Activated B cell treated with CpG ODN at 0.5 μM for 24 hours (primary cell): ENCODE measurements around the gene SPESP1. TPM values are rescaled to one million over a fixed set of nuclear protein-coding genes. Genes with fewer than 3 reads are reported as not detected.

Experiments
- ATAC-seq: fragments of 200-7000 bp; cut with Tn5 transposase; one replicate; pipeline ENCODE4 v1.10.0; 2021; ENCODE audit warnings: low read depth, mild to moderate bottlenecking, moderate library complexity
- CTCF ChIA-PET: fragments of 350-600 bp; sonication (Branson Sonifier 250); formaldehyde crosslinking; loops from one replicate; lab custom pipeline; 2021; ENCODE audit warnings: antibody characterized with exemption; lab: Charles Lee
- POLR2A ChIA-PET: fragments of 350-600 bp; sonication (Branson Sonifier 250); formaldehyde crosslinking; loops from one replicate; lab custom pipeline; 2021; ENCODE audit warnings: antibody characterized with exemption; lab: Charles Lee
- DNase-seq: peaks from one replicate; pipeline ENCODE4 v3.0.0; 2022
- H3K27ac Mint-ChIP-seq: one replicate; pipeline ENCODE4 v1.8.0; 2020; ENCODE audit warnings: mixed read lengths
- H3K27me3 Mint-ChIP-seq: one replicate; pipeline ENCODE4 v1.8.0; 2021; ENCODE audit warnings: mixed read lengths
- H3K36me3 Mint-ChIP-seq: one replicate; pipeline ENCODE4 v1.8.0; 2021; ENCODE audit warnings: low read depth, mixed read lengths
- H3K4me1 Mint-ChIP-seq: one replicate; pipeline ENCODE4 v1.8.0; 2021; ENCODE audit warnings: mixed read lengths
- H3K4me3 Mint-ChIP-seq: one replicate; pipeline ENCODE4 v1.8.0; 2020; ENCODE audit warnings: mild to moderate bottlenecking, mixed read lengths
- H3K9me3 Mint-ChIP-seq: one replicate; pipeline ENCODE4 v1.8.0; 2020; ENCODE audit warnings: mixed read lengths
- intact Hi-C: fragments of 100-400 bp; cut with micrococcal nuclease; formaldehyde crosslinking; loops from one replicate; pipeline ENCODE4 v1.15.1; 2024
- total RNA-seq: library from RNA; stranded (reverse); gene quantifications from 2 replicates; pipeline ENCODE4 v1.2.3, GENCODE V29; 2022
- TF ChIP-seq, protein P1 (sequence below): fragments of 200-600 bp; IDR thresholded peaks from one replicate; pipeline ENCODE4 v1.8.0; 2022; ENCODE audit warnings: antibody characterized with exemption, mild to moderate bottlenecking

Gene SPESP1
- total RNA-seq, 1 donor from 2014 or later, result 0.78 TPM

DNA sequence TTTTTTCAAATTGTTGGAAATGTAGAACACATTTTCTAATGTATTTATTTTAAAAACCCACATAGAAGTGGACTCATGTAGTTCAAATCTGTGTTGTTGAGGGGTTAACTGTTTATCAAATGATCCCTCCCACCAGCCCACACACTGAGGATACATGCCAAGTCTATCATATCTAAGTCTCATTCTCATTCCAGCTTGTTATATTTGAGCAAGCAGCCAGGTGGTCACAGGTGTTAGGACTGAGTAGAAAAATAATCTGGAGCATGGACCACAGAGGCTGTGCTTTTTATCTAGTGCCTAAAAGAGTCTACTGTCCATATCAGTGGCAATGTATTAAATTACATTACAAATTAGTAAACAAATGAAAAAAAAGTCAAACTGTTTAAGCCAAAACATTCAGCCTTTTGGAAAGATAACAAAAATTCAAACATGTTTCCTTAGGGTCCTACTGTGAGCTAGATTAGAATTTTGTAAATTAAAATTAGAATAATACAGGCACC is 20.7 kb upstream of the SPESP1 start:
- TF ChIP-seq, protein P1, sequence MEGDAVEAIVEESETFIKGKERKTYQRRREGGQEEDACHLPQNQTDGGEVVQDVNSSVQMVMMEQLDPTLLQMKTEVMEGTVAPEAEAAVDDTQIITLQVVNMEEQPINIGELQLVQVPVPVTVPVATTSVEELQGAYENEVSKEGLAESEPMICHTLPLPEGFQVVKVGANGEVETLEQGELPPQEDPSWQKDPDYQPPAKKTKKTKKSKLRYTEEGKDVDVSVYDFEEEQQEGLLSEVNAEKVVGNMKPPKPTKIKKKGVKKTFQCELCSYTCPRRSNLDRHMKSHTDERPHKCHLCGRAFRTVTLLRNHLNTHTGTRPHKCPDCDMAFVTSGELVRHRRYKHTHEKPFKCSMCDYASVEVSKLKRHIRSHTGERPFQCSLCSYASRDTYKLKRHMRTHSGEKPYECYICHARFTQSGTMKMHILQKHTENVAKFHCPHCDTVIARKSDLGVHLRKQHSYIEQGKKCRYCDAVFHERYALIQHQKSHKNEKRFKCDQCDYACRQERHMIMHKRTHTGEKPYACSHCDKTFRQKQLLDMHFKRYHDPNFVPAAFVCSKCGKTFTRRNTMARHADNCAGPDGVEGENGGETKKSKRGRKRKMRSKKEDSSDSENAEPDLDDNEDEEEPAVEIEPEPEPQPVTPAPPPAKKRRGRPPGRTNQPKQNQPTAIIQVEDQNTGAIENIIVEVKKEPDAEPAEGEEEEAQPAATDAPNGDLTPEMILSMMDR, result no peak
- Mint-ChIP-seq H3K27me3 (peaks cover 13% of the 10 kb centered on the region), H3K9me3 (no peaks in the 10 kb centered on the region), H3K4me1 (no peaks in the 10 kb centered on the region), H3K36me3 (no peaks in the 10 kb centered on the region), H3K27ac (no peak overlapping the region), H3K4me3 (no peak overlapping the region)
- no peak for ATAC-seq
- no peak for DNase-seq
- POLR2A ChIA-PET, result no interaction called here
- intact Hi-C loops, result no loop called here
- CTCF ChIA-PET, result no interaction called here

DNA sequence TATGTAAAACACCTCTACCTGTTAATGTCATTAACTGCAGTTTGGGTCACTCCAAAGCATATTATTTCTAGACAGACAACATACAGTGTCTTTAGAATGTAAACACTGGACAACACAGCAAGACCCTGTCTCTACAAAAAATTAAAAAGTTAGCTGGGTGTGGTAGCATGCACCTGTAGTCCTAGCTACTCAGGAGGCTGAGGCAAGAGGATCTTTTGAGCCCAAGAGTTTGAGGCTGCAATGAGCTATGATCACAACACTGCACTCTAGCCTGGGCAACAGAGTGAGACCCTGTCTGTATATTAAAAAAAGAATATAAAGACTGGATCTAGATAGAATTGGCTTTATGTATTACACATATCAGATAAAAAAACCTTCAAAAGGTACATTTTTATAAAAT is 20.0 kb upstream of the SPESP1 start:
- Mint-ChIP-seq H3K27me3 (peaks cover 13% of the 10 kb centered on the region), H3K27ac (no peak overlapping the region), H3K9me3 (peaks cover 2% of the 10 kb centered on the region), H3K36me3 (no peaks in the 10 kb centered on the region), H3K4me1 (no peaks in the 10 kb centered on the region), H3K4me3 (no peak overlapping the region)
- ATAC-seq (no peak), DNase-seq (no peak)
- TF ChIP-seq, protein P1, result no peak
- ChIA-PET CTCF (no interaction called here), POLR2A (no interaction called here)
- intact Hi-C loops, result no loop called here

DNA sequence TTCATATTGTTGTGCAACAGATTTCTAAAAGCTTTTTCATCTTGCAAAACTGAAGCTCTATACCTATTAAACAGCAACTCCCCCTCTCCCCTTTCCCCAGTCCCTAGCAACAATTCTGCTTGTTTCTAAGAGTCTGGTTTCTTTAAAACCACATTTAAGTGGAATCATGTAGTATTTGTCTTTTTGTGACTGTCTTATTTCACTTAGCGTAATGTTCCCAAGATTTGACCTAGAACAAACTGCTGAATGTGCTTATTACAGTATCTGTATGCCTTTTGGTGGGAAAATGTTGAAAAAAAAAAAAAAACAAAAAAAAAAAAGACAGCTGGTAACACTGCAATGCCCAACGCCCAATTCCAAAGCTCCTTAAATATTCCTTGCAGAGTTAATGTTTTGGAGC is 19.5 kb upstream of the SPESP1 start:
- no peak for ATAC-seq
- Mint-ChIP-seq H3K4me1 (no peaks in the 10 kb centered on the region), H3K9me3 (peaks cover 3% of the 10 kb centered on the region), H3K36me3 (no peaks in the 10 kb centered on the region), H3K27me3 (peaks cover 15% of the 10 kb centered on the region), H3K27ac (no peak overlapping the region), H3K4me3 (no peak overlapping the region)
- TF ChIP-seq, protein P1, result no peak
- intact Hi-C loops, result no loop called here
- ChIA-PET CTCF (no interaction called here), POLR2A (no interaction called here)
- no peak for DNase-seq

DNA sequence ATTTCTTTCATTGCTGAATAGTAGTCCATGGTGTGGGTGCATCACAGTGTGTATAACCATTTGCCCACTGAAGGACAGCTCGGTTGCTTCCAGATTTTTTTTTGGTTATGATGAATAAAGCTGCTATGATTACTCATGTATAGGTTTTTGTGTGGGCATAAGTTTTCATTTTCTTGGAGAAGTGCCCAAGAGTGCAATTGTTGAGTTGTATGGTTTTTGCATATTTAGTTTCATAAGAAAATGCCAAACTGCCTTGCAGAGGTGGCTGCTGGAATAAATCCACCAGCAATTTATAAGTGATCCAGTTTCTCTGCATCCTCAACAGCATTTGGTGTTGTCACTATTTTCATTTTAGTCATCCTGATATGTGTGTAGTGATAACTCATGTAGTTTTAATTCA is 8.4 kb upstream of the SPESP1 start:
- Mint-ChIP-seq H3K9me3 (no peaks in the 10 kb centered on the region), H3K27ac (no peak overlapping the region), H3K36me3 (no peaks in the 10 kb centered on the region), H3K27me3 (peaks cover 9% of the 10 kb centered on the region), H3K4me3 (no peak overlapping the region), H3K4me1 (peaks cover 2% of the 10 kb centered on the region)
- TF ChIP-seq, protein P1, result no peak
- ATAC-seq (no peak), DNase-seq (no peak)
- intact Hi-C loops, result no loop called here
- ChIA-PET CTCF (no interaction called here), POLR2A (no interaction called here)

DNA sequence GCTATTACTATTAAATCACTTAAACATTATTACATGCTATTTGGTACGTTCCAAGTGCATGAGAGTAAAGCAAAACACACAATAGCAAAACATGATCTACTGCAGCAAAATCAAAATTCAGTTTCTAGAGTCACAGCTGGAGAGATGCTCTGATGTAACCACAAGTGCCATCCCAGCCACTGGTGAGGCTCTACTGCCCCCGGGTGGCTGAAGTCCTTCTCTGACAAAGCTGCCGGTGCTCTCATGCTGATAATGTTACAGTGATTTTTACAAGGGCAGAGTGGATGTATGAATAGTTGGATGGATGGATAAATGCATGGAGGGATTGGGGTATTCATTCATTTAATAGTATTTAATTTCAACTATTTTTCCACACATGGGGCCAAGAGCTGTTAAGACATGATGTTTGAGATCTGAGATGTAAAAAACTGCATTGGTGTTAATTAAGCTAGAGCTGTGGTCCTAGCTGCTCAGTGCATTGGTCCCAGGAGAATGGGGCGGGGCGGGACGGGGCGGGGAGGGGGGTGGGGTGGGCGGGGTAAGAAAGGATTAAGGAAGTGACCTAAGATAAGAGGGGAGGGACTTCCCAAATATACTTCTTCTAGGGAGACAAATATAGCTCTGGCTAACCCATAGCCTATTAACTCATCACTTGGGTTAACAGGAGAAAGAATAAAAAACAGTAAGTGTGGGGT is 5.3 kb upstream of the SPESP1 start:
- TF ChIP-seq, protein P1, result no peak
- DNase-seq (peak; percentile 32), ATAC-seq (peak; percentile 69)
- H3K27ac Mint-ChIP-seq, result no peak overlapping the region
- ChIA-PET CTCF (interaction anchor here (0.6 to 2.5 kb wide), 9 partner anchors 8 to 619 kb away, joined by 3 to 29 read pairs (median 5); no protein-coding TSS in a partner anchor), POLR2A (no interaction called here)
- H3K4me1 Mint-ChIP-seq, result peaks cover 2% of the 10 kb centered on the region
- H3K36me3 Mint-ChIP-seq, result no peaks in the 10 kb centered on the region
- H3K9me3 Mint-ChIP-seq, result no peaks in the 10 kb centered on the region
- peaks cover 8% of the 10 kb centered on the region for H3K27me3 Mint-ChIP-seq
- no peak overlapping the region for H3K4me3 Mint-ChIP-seq
- intact Hi-C loops, result loop anchor here (1.0 kb wide), 4 partner anchors 142 to 375 kb away; no protein-coding TSS in a partner anchor
